SK-N-SH (cell line): ENCODE data around the gene RNF19B. TPM values are rescaled to one million over a fixed set of nuclear protein-coding genes. Genes with fewer than 3 reads are reported as not detected.

ENCODE experiments used
- CTCF ChIA-PET: fragments of 300-600, 350-600 bp; formaldehyde crosslinking; extraction: SDS; loops from one replicate; lab custom pipeline; 2021; lab: Yijun Ruan, JAX
- POLR2A ChIA-PET: fragments of 350-600 bp; sonication (Branson Sonifier 250); formaldehyde crosslinking; extraction: SDS; loops from one replicate; lab custom pipeline; 2020; ENCODE audit warnings: antibody characterized with exemption, inconsistent platforms; lab: Yijun Ruan, JAX
- DNase-seq: peaks from one replicate; pipeline ENCODE4 v3.0.0; 2012
- H2AFZ ChIP-seq: fragments of 200-600 bp; sonication (generic); 2 replicates; pipeline ENCODE4 v1.8.1; 2016; ENCODE audit warnings: antibody characterized with exemption, mild to moderate bottlenecking, low read depth
- H3F3A ChIP-seq: fragments of 200-600 bp; sonication (generic); replicated peaks from 2 replicates; pipeline ENCODE3; 2016; ENCODE audit warnings: antibody characterized with exemption, mild to moderate bottlenecking; ENCODE audit not compliant: insufficient read depth
- H3K27ac ChIP-seq, 2 experiments: fragments of 200-500 bp in 1 of 2; fragments of 200-600 bp in 1 of 2; sonication (Bioruptor generic) in 1 of 2; sonication (generic), shearing (Covaris generic) in 1 of 2; 2 replicates each; pipeline versions ENCODE4 v1.5.1 to v1.6.1; 2014 to 2016; ENCODE audit warnings: low read depth in 2 of 2, inconsistent platforms in 1 of 2, low read length in 1 of 2, mild to moderate bottlenecking in 1 of 2, mixed read lengths in 1 of 2
- H3K27me3 ChIP-seq: fragments of 200-600 bp; sonication (generic), shearing (Covaris generic); 2 replicates; pipeline ENCODE4 v1.6.1; 2016; ENCODE audit warnings: mixed run types; ENCODE audit not compliant: insufficient read depth
- H3K36me3 ChIP-seq, 2 experiments: fragments of 200-500 bp in 1 of 2; fragments of 200-600 bp in 1 of 2; sonication (Bioruptor generic) in 1 of 2; sonication (generic) in 1 of 2; replicated peaks in 1 of 2; 2 replicates each; pipeline versions ENCODE3 to v1.5.1; 2014 to 2016; ENCODE audit warnings: low read length in 1 of 2, mild to moderate bottlenecking in 1 of 2; ENCODE audit not compliant: insufficient read depth in 2 of 2, control insufficient read depth in 1 of 2
- H3K4me1 ChIP-seq, 2 experiments: fragments of 200-500 bp in 1 of 2; fragments of 200-600 bp in 1 of 2; sonication (Bioruptor generic) in 1 of 2; sonication (generic), shearing (Covaris generic) in 1 of 2; 2 replicates each; pipeline versions ENCODE4 v1.5.1 to v1.6.1; 2014 to 2016; ENCODE audit warnings: low read depth in 1 of 2, low read length in 1 of 2, mixed run types in 1 of 2; ENCODE audit not compliant: insufficient read depth in 2 of 2, control insufficient read depth in 1 of 2
- H3K4me2 ChIP-seq: fragments of 200-600 bp; sonication (generic), shearing (Covaris generic); 2 replicates; pipeline ENCODE4 v1.6.1; 2017; ENCODE audit warnings: mixed run types
- H3K4me3 ChIP-seq, 2 experiments: fragments of 200-500 bp in 1 of 2; fragments of 200-600 bp in 1 of 2; sonication (Bioruptor generic) in 1 of 2; sonication (generic), shearing (Covaris generic) in 1 of 2; 2 replicates each; pipeline versions ENCODE4 v1.5.1 to v1.8.1; 2014 to 2016; ENCODE audit warnings: low read depth in 2 of 2, inconsistent platforms in 1 of 2, low read length in 1 of 2, mild to moderate bottlenecking in 1 of 2, mixed read lengths in 1 of 2, moderate library complexity in 1 of 2
- H3K79me2 ChIP-seq: fragments of 200-600 bp; sonication (generic); 2 replicates; pipeline ENCODE4 v1.8.1; 2017; ENCODE audit warnings: mild to moderate bottlenecking; ENCODE audit not compliant: insufficient read depth
- H3K9ac ChIP-seq: fragments of 200-600 bp; sonication (generic); 2 replicates; pipeline ENCODE4 v1.6.1; 2017; ENCODE audit warnings: mixed run types
- H3K9me2 ChIP-seq: fragments of 200-600 bp; sonication (generic); 2 replicates; pipeline ENCODE4 v1.6.1; 2017; ENCODE audit warnings: mixed run types
- H3K9me3 ChIP-seq: fragments of 200-600 bp; sonication (generic); 2 replicates; pipeline ENCODE4 v1.6.1; 2017; ENCODE audit warnings: mixed run types, mild to moderate bottlenecking, moderate library complexity
- H4K20me1 ChIP-seq: fragments of 200-600 bp; sonication (generic); 2 replicates; pipeline ENCODE4 v1.6.1; 2017; ENCODE audit warnings: mild to moderate bottlenecking, mixed run types; ENCODE audit not compliant: insufficient read depth
- CHD2 ChIP-seq: fragments of 150-350 bp; IDR thresholded peaks from 2 replicates; pipeline ENCODE4 v1.6.1; 2018; ENCODE audit warnings: low read length; ENCODE audit not compliant: partially characterized antibody
- EZH2phosphoT487 ChIP-seq: fragments of 200-600 bp; sonication (generic); IDR thresholded peaks from 2 replicates; pipeline ENCODE4 v1.6.1; 2017; ENCODE audit warnings: low read depth, mixed run types, mild to moderate bottlenecking, antibody characterized with exemption, moderate library complexity, borderline replicate concordance
- FOSL2 ChIP-seq: IDR thresholded peaks from 2 replicates; pipeline ENCODE4 v1.4.0; 2012; ENCODE audit warnings: low read depth, mild to moderate bottlenecking, moderate library complexity, borderline replicate concordance
- FOXJ3 ChIP-seq: sonication (generic); formaldehyde crosslinking; IDR thresholded peaks from 2 replicates; pipeline ENCODE4 v1.5.1; 2020; ENCODE audit warnings: mild to moderate bottlenecking, missing genetic modification reagents
- GABPA ChIP-seq: IDR thresholded peaks from 2 replicates; pipeline ENCODE4 v1.4.0; 2012; ENCODE audit warnings: low read depth, mild to moderate bottlenecking
- GATA2 ChIP-seq: sonication (generic); formaldehyde crosslinking; IDR thresholded peaks from 2 replicates; pipeline ENCODE4 v1.5.0; 2020; ENCODE audit warnings: mild to moderate bottlenecking, missing genetic modification reagents
- MAX ChIP-seq: IDR thresholded peaks from 2 replicates; pipeline ENCODE4 v1.4.0; 2012; ENCODE audit warnings: low read depth
- MEF2A ChIP-seq: IDR thresholded peaks from 2 replicates; pipeline ENCODE4 v1.4.0; 2012; ENCODE audit warnings: low read depth, borderline replicate concordance
- NFIC ChIP-seq: IDR thresholded peaks from 2 replicates; pipeline ENCODE4 v1.4.0; 2012; ENCODE audit warnings: borderline replicate concordance
- NRF1 ChIP-seq: IDR thresholded peaks from 2 replicates; pipeline ENCODE4 v1.6.1; 2012; ENCODE audit warnings: low read depth, mild to moderate bottlenecking, low read length
- PBX3 ChIP-seq: IDR thresholded peaks from 2 replicates; pipeline ENCODE4; 2012
- POLR2AphosphoS5 ChIP-seq: IDR thresholded peaks from 2 replicates; pipeline ENCODE4 v1.6.1; 2012; ENCODE audit warnings: low read depth, low read length
- RCOR1 ChIP-seq: fragments of 150-350 bp; IDR thresholded peaks from 2 replicates; pipeline ENCODE4 v1.6.1; 2017; ENCODE audit warnings: antibody characterized with exemption, low read length
- RXRA ChIP-seq: IDR thresholded peaks from 2 replicates; pipeline ENCODE4 v1.4.0; 2012; ENCODE audit warnings: low read depth, mild to moderate bottlenecking, borderline replicate concordance
- TEAD4 ChIP-seq: IDR thresholded peaks from 2 replicates; pipeline ENCODE4 v1.4.0; 2012; ENCODE audit warnings: mild to moderate bottlenecking, borderline replicate concordance; ENCODE audit not compliant: insufficient read depth
- USF2 ChIP-seq: fragments of 150-350 bp; IDR thresholded peaks from 2 replicates; pipeline ENCODE4 v1.6.1; 2017; ENCODE audit warnings: antibody characterized with exemption, low read length, low read depth, borderline replicate concordance
- WGBS: methylation state at CpG from one replicate; pipeline ENCODE4 v1.1.6; 2017; ENCODE audit warnings: low lambda C conversion rate; 5-methylcytosine and 5-hydroxymethylcytosine counted together
- polyA plus RNA-seq, 3 experiments: library from polyadenylated mRNA; depleted of rRNA; stranded (reverse); fragments of >200 nt; gene quantifications; 2 replicates each; pipeline ENCODE4 v1.2.3, GENCODE V29; 2012
- TF ChIP-seq, protein P1 (sequence below): IDR thresholded peaks from 2 replicates; pipeline ENCODE4 v1.6.1; 2012; ENCODE audit warnings: mild to moderate bottlenecking, low read depth, low read length, moderate library complexity
- TF ChIP-seq, protein P2 (sequence below): IDR thresholded peaks from 2 replicates; pipeline ENCODE4 v1.4.0; 2012; ENCODE audit warnings: low read depth, borderline replicate concordance

Gene RNF19B
- polyA plus RNA-seq, 1 of the 3 experiments (the other 2 are of a cell fraction), result 20.1 TPM

DNA sequence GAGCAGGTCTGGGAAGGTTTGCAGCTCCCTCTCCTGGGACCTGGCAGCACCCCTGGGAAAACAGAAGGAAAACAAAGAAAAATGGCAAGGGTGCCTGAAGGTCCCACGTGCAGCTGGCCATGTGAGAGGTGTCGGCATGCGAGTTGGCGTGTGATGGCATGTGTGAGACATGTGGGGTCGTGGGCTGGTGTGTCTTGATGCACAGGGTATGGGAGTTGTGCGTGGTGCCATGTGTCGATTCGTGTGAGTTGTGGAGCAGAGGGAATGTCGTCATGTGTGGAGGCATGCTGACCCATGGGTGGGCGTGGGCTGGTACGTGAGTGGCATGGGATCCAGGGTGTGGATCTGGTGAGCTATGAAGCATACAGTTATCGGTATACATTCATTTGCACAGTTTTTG is 77.0 kb downstream of the RNF19B start:
- no peaks in the 10 kb centered on the region for H3K36me3 ChIP-seq
- H3K27ac ChIP-seq, result no peak overlapping the region
- H2AFZ ChIP-seq, result no peak overlapping the region
- 53% methylated on average over 12 of the region's 12 CpGs for WGBS
- TF ChIP-seq RCOR1, result no peak
- TF ChIP-seq GATA2, result no peak
- no peak for TF ChIP-seq TEAD4
- TF ChIP-seq FOXJ3 (CRISPR knock-in tag), result no peak
- no peak for TF ChIP-seq GABPA
- no peak for TF ChIP-seq NFIC
- no peak for TF ChIP-seq CHD2
- TF ChIP-seq, protein P1, sequence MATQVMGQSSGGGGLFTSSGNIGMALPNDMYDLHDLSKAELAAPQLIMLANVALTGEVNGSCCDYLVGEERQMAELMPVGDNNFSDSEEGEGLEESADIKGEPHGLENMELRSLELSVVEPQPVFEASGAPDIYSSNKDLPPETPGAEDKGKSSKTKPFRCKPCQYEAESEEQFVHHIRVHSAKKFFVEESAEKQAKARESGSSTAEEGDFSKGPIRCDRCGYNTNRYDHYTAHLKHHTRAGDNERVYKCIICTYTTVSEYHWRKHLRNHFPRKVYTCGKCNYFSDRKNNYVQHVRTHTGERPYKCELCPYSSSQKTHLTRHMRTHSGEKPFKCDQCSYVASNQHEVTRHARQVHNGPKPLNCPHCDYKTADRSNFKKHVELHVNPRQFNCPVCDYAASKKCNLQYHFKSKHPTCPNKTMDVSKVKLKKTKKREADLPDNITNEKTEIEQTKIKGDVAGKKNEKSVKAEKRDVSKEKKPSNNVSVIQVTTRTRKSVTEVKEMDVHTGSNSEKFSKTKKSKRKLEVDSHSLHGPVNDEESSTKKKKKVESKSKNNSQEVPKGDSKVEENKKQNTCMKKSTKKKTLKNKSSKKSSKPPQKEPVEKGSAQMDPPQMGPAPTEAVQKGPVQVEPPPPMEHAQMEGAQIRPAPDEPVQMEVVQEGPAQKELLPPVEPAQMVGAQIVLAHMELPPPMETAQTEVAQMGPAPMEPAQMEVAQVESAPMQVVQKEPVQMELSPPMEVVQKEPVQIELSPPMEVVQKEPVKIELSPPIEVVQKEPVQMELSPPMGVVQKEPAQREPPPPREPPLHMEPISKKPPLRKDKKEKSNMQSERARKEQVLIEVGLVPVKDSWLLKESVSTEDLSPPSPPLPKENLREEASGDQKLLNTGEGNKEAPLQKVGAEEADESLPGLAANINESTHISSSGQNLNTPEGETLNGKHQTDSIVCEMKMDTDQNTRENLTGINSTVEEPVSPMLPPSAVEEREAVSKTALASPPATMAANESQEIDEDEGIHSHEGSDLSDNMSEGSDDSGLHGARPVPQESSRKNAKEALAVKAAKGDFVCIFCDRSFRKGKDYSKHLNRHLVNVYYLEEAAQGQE, result no peak
- TF ChIP-seq POLR2AphosphoS5, result no peak
- TF ChIP-seq MAX, result no peak
- TF ChIP-seq NRF1, result no peak
- TF ChIP-seq RXRA, result no peak
- TF ChIP-seq EZH2phosphoT487, result no peak
- no peak for TF ChIP-seq MEF2A
- TF ChIP-seq PBX3, result no peak
- no peak for TF ChIP-seq FOSL2
- TF ChIP-seq, protein P2, sequence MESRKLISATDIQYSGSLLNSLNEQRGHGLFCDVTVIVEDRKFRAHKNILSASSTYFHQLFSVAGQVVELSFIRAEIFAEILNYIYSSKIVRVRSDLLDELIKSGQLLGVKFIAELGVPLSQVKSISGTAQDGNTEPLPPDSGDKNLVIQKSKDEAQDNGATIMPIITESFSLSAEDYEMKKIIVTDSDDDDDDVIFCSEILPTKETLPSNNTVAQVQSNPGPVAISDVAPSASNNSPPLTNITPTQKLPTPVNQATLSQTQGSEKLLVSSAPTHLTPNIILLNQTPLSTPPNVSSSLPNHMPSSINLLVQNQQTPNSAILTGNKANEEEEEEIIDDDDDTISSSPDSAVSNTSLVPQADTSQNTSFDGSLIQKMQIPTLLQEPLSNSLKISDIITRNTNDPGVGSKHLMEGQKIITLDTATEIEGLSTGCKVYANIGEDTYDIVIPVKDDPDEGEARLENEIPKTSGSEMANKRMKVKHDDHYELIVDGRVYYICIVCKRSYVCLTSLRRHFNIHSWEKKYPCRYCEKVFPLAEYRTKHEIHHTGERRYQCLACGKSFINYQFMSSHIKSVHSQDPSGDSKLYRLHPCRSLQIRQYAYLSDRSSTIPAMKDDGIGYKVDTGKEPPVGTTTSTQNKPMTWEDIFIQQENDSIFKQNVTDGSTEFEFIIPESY, result no peak
- no peak for TF ChIP-seq USF2
- no peak overlapping the region for H3K4me3 ChIP-seq
- no peaks in the 10 kb centered on the region for H3K9me2 ChIP-seq
- H3K27me3 ChIP-seq, result peaks cover 5% of the 10 kb centered on the region; the same call in 1 of the 2 replicates
- no peaks in the 10 kb centered on the region for H3K9me3 ChIP-seq
- H3K79me2 ChIP-seq, result no peaks in the 10 kb centered on the region
- H4K20me1 ChIP-seq, result 0 out of 2 replicates have a peak, but pooled peaks cover 4% of the 10 kb centered on the region
- POLR2A ChIA-PET, result interaction anchor here (0.7 kb wide), 1 partner anchor 195 kb away, joined by 3 read pairs; no protein-coding TSS in a partner anchor
- no peak for DNase-seq
- peaks cover 4% of the 10 kb centered on the region for H3F3A ChIP-seq
- no peak overlapping the region for H3K4me2 ChIP-seq
- H3K9ac ChIP-seq, result no peak overlapping the region
- peaks cover 0 to 8% of the 10 kb centered on the region in 2 experiments; a peak in 2 of 4 replicates for H3K4me1 ChIP-seq
- CTCF ChIA-PET, result interaction anchor here (1.8 to 9.0 kb wide), 4 partner anchors 11 to 486 kb away, joined by 4 to 46 read pairs (median 22); partner anchors contain the start of gene FNDC5
